Measurements from ENCODE around the gene TMEM134. TPM values are rescaled to one million over a fixed set of nuclear protein-coding genes. Genes with fewer than 3 reads are reported as not detected.

Gene TMEM134
- total and polyA plus RNA-seq, 9 of the 15 experiments (the other 6 are each of a cell fraction or from before 2014, with no cell fraction given), result 0.63 to 48.4 (median 10.7) TPM

DNA sequence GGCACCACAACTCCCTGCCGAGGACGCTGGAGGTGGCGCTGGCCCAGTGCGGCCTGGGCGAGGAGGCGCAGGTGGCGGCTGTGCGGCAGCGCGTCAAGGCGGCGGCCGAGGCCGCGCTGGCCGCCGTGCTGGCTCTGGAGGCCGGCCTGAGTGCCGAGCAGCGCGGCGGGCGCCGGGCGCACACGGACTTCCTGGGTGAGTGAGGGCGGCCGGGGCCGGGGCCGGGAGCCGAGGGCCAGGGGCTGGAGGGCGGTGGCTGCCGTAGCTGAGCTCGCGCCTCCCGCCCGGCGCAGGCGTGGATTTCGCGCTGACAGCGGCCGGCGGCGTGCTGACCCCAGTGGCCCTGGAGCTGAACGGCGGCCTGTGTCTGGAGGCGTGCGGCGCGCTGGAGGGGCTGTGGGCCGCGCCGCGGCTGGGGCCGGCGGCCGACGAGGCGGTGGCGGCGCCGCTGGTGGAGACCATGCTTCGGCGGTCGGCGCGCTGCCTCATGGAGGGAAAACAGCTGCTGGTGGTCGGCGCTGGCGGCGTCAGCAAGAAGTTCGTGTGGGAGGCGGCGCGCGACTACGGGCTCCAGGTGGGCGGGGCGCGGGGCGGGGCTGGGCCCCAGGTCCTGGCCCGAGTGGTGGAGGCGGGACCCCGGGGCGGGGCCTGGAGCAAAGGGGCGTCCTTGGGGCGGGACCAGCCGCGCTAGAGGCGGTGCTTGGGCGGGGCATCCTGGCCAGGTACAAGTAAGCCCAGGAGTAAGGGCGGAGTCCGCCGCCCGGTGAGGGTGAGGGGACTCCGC lies 48.2 kb downstream of the TMEM134 start (continued):
- TF ChIP-seq, protein P1, sequence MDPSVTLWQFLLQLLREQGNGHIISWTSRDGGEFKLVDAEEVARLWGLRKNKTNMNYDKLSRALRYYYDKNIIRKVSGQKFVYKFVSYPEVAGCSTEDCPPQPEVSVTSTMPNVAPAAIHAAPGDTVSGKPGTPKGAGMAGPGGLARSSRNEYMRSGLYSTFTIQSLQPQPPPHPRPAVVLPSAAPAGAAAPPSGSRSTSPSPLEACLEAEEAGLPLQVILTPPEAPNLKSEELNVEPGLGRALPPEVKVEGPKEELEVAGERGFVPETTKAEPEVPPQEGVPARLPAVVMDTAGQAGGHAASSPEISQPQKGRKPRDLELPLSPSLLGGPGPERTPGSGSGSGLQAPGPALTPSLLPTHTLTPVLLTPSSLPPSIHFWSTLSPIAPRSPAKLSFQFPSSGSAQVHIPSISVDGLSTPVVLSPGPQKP (CRISPR knock-in tag; IDR thresholded peaks at IDR 0.05), result no peak
- TF ChIP-seq, protein P2, sequence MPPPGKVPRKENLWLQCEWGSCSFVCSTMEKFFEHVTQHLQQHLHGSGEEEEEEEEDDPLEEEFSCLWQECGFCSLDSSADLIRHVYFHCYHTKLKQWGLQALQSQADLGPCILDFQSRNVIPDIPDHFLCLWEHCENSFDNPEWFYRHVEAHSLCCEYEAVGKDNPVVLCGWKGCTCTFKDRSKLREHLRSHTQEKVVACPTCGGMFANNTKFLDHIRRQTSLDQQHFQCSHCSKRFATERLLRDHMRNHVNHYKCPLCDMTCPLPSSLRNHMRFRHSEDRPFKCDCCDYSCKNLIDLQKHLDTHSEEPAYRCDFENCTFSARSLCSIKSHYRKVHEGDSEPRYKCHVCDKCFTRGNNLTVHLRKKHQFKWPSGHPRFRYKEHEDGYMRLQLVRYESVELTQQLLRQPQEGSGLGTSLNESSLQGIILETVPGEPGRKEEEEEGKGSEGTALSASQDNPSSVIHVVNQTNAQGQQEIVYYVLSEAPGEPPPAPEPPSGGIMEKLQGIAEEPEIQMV (tag; conservative IDR thresholded peaks at IDR 0.05; ENCODE audit: low read depth), result no peak
- TF ChIP-seq NR1H2 (CRISPR knock-in tag; IDR thresholded peaks at IDR 0.05) (no peak), POLR3G (IDR thresholded peaks at IDR 0.05; ENCODE audit: extremely low read depth, insufficient read length, insufficient replicate concordance) (no peak), TAL1 (IDR thresholded peaks at IDR 0.05) (no peak), CREB1 (IDR thresholded peaks at IDR 0.05) (peak; percentile 71; the same call in 1 of the 2 replicates), CREB1 (CRISPR knock-in tag; IDR thresholded peaks at IDR 0.05) (0 out of 2 replicates have a peak, but pooled peaks have one; percentile 29), XRCC5 (IDR thresholded peaks at IDR 0.05; ENCODE audit: low read depth, low read length) (no peak), ZNF253 (CRISPR knock-in tag; conservative IDR thresholded peaks at IDR 0.05) (no peak), FIP1L1 (IDR thresholded peaks at IDR 0.05; ENCODE audit: low read depth, low read length, poor library complexity, severe bottlenecking) (no peak), ZFP1 (CRISPR knock-in tag; IDR thresholded peaks at IDR 0.05) (no peak), POLR2G (IDR thresholded peaks at IDR 0.05; ENCODE audit: low read depth, low read length) (peak; percentile 89), XRCC3 (IDR thresholded peaks at IDR 0.05) (no peak), JUN (IDR thresholded peaks at IDR 0.05; ENCODE audit: borderline replicate concordance, low read depth, low read length) (0 out of 2 replicates have a peak, but pooled peaks have one; percentile 6), JUN (CRISPR knock-in tag; IDR thresholded peaks at IDR 0.05; ENCODE audit: borderline replicate concordance) (no peak), FOS (IDR thresholded peaks at IDR 0.05; ENCODE audit: extremely low read depth, insufficient read length) (no peak), KAT7 (CRISPR knock-in tag; IDR thresholded peaks at IDR 0.05; ENCODE audit: borderline replicate concordance) (no peak), ETV6 (IDR thresholded peaks at IDR 0.05; ENCODE audit: borderline replicate concordance in 1 of 2, low read depth in 2 of 2, low read length in 1 of 2) (no peak), ETV6 (CRISPR knock-in tag; IDR thresholded peaks at IDR 0.05; ENCODE audit: borderline replicate concordance) (peak; percentile 27; the same call in 1 of the 2 replicates)
- TF ChIP-seq, protein P3, sequence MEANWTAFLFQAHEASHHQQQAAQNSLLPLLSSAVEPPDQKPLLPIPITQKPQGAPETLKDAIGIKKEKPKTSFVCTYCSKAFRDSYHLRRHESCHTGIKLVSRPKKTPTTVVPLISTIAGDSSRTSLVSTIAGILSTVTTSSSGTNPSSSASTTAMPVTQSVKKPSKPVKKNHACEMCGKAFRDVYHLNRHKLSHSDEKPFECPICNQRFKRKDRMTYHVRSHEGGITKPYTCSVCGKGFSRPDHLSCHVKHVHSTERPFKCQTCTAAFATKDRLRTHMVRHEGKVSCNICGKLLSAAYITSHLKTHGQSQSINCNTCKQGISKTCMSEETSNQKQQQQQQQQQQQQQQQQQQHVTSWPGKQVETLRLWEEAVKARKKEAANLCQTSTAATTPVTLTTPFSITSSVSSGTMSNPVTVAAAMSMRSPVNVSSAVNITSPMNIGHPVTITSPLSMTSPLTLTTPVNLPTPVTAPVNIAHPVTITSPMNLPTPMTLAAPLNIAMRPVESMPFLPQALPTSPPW (CRISPR knock-in tag; IDR thresholded peaks at IDR 0.05), result peak; percentile 57
- TF ChIP-seq, protein P4, sequence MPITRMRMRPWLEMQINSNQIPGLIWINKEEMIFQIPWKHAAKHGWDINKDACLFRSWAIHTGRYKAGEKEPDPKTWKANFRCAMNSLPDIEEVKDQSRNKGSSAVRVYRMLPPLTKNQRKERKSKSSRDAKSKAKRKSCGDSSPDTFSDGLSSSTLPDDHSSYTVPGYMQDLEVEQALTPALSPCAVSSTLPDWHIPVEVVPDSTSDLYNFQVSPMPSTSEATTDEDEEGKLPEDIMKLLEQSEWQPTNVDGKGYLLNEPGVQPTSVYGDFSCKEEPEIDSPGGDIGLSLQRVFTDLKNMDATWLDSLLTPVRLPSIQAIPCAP (CRISPR knock-in tag; IDR thresholded peaks at IDR 0.05; ENCODE audit: borderline replicate concordance), result no peak
- TF ChIP-seq, protein P5, sequence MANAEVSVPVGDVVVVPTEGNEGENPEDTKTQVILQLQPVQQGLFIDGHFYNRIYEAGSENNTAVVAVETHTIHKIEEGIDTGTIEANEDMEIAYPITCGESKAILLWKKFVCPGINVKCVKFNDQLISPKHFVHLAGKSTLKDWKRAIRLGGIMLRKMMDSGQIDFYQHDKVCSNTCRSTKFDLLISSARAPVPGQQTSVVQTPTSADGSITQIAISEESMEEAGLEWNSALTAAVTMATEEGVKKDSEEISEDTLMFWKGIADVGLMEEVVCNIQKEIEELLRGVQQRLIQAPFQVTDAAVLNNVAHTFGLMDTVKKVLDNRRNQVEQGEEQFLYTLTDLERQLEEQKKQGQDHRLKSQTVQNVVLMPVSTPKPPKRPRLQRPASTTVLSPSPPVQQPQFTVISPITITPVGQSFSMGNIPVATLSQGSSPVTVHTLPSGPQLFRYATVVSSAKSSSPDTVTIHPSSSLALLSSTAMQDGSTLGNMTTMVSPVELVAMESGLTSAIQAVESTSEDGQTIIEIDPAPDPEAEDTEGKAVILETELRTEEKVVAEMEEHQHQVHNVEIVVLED (CRISPR knock-in tag; IDR thresholded peaks at IDR 0.05), result peak; percentile 58

Data from K562 (cell line).